Stomach (tissue), 4 donors: Measurements from ENCODE around the gene PRCP.

Experiments
- EP300 ChIP-seq: sonication (generic); formaldehyde crosslinking; IDR thresholded peaks from one replicate; pipeline ENCODE4 v1.6.1; 2017; ENCODE audit warnings: antibody characterized with exemption
- POLR2A ChIP-seq, 4 donors: fragments of 450-650 bp; IDR thresholded peaks; one replicate each; pipeline ENCODE4 v1.6.1; 2016; ENCODE audit warnings: antibody characterized with exemption in 4 of 4, control low read depth in 2 of 4, mild to moderate bottlenecking in 1 of 4, moderate library complexity in 1 of 4
- POLR2AphosphoS5 ChIP-seq, 3 donors: sonication (generic); formaldehyde crosslinking; IDR thresholded peaks; one replicate each; pipeline ENCODE4 v1.6.1; 2016; ENCODE audit warnings: antibody characterized with exemption in 3 of 3
- TF ChIP-seq, protein P1 (sequence below), 7 experiments: fragments of 450-650 bp in 4 of 7; fragments of 200-600 bp in 3 of 7; sonication (generic) in 3 of 7; IDR thresholded peaks; one replicate each; pipeline ENCODE4 v1.5.1; 2016 to 2019; ENCODE audit warnings: antibody characterized with exemption in 7 of 7, control low read depth in 2 of 7, mild to moderate bottlenecking in 1 of 7

- no peak for TF ChIP-seq POLR2AphosphoS5 (IDR thresholded peaks at IDR 0.05)
- TF ChIP-seq, protein P1, sequence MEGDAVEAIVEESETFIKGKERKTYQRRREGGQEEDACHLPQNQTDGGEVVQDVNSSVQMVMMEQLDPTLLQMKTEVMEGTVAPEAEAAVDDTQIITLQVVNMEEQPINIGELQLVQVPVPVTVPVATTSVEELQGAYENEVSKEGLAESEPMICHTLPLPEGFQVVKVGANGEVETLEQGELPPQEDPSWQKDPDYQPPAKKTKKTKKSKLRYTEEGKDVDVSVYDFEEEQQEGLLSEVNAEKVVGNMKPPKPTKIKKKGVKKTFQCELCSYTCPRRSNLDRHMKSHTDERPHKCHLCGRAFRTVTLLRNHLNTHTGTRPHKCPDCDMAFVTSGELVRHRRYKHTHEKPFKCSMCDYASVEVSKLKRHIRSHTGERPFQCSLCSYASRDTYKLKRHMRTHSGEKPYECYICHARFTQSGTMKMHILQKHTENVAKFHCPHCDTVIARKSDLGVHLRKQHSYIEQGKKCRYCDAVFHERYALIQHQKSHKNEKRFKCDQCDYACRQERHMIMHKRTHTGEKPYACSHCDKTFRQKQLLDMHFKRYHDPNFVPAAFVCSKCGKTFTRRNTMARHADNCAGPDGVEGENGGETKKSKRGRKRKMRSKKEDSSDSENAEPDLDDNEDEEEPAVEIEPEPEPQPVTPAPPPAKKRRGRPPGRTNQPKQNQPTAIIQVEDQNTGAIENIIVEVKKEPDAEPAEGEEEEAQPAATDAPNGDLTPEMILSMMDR (IDR thresholded peaks at IDR 0.05) = no peak
- no peak for TF ChIP-seq POLR2A (IDR thresholded peaks at IDR 0.05)
- TF ChIP-seq EP300 = no peak
Observed at GRCh38 chr11:82811369-82811768, 88.9 kb downstream of the PRCP start.
